Fibroblast of peridontal ligament (primary cell): ENCODE results near the gene CHN1.

Experiments used
- DNase-seq: peaks from one replicate; pipeline ENCODE4 v3.0.0-alpha.2; 2010; ENCODE audit errors: extremely low read depth

The CHN1 gene

GRCh38 chr2:174768557-174768956 lies 236.6 kb downstream of the CHN1 start:
- DNase-seq = no peak

GRCh38 chr2:174766271-174766670 lies 238.9 kb downstream of the CHN1 start:
- DNase-seq = peak; percentile 15

- DNase-seq = peak; percentile 16
Observed at GRCh38 chr2:174765576-174765975, 239.6 kb downstream of the CHN1 start.

DNA sequence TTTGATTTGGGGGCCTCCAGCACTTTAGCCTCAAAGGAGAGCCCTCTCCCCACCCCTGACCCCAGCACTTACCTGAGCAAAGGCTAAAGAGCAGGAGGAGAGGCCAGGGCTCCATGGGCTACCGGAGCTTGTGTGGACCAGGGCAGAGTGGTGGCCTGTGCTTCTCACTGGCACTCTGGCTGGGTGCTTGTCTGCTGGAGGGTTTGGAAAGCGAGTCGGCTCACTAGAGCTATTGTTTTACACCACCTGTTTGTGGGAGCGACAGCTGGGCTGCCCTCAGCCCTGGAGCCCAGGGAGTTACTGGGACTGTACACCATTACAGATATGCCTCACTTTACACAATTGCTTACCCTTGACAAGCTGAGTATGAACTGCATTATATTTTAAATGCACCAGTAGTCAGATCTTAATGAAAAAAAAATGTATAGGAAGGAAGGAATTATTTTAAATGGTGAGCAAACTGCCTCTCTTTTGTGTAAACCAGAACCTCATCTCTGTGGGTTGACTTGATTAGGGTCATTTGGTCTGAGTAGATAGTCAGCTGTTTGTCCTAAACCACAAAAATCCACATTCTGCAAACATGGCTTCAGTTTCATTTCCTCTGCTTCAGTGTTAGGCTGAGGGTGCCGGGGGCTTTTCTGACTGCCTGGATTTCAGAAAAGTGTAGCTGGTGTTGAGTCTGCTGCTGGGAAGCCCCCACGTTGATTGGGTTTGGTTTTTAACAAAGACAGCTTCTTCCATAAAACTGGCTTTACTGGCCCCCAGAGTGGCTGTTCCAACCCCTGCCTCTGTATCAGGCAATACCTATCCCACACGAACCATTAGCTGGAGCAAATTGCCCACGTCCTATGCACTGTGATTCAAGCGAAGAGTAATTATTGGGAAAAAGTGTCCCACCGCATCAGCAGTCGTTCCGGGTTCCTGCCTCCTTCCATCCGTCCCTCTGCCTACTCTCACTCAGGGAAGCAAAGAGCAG lies 240.6 kb downstream of the CHN1 start, which contains the start of gene CHRNA1:
TSS of gene CHRNA1 (minus strand) at position 193 of the 976 bp plus-strand sequence. CDS start at position 115, 78 bp downstream.
- DNase-seq = peak; percentile 83

GRCh38 chr2:174763780-174764179 lies 241.4 kb downstream of the CHN1 start:
- DNase-seq = no peak

DNA sequence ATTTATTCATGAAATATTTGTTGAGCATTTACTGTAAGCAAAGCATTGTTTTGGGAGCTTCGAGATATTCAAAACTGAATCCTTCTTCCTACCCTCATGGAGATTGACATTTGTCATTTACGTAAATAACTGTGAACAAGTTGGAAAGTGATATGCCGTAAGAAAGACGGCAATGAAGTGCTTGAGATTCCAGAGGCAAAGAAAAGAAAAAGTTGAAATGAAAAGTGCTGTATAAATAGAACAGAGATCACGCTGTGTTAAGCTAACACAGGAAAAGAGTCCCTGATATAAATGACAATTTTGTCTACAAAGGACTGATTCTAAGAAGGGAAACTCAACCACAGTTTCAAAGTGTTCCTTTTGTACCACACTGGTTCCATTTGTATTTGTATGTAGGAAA lies 242.7 kb downstream of the CHN1 start:
- no peak for DNase-seq

GRCh38 chr2:174761837-174762236 lies 243.3 kb downstream of the CHN1 start:
- DNase-seq = peak; percentile 52

GRCh38 chr2:174760845-174761473 lies 244.2 kb downstream of the CHN1 start:
- no peak for DNase-seq

DNA sequence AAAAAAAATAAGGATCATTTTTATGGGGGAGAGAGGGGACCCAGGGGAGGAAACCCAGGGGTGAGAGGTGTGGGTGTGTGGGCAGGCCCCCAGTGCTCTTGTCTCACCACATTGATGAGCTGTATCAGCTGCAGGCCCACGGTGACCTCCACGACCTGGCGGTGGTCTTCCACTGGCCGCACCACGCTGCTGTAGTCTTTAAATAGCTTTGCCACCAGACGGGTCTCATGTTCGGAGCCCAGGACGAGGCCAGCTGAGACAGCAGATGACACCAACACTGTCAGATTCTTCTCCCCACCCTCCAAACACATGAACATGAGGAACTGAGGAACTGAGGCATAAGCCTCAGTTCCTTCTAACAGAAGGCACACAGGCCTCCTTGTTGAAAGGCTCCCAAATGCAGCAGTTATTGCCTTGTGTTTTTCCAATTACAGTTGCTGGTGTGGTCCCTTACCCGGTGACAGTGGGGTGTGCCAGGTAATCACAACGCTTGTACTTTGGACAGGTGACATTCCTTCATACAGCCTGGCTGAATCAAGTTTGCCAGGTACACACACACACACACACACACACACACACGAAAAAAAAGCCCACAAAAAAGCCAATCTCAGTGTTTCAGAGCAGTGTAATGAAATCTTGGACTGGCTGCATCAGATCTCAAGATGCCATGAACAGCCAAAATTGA lies 245.7 kb downstream of the CHN1 start:
- DNase-seq = no peak

GRCh38 chr2:174756743-174757142 lies 248.4 kb downstream of the CHN1 start:
- DNase-seq = no peak

DNA sequence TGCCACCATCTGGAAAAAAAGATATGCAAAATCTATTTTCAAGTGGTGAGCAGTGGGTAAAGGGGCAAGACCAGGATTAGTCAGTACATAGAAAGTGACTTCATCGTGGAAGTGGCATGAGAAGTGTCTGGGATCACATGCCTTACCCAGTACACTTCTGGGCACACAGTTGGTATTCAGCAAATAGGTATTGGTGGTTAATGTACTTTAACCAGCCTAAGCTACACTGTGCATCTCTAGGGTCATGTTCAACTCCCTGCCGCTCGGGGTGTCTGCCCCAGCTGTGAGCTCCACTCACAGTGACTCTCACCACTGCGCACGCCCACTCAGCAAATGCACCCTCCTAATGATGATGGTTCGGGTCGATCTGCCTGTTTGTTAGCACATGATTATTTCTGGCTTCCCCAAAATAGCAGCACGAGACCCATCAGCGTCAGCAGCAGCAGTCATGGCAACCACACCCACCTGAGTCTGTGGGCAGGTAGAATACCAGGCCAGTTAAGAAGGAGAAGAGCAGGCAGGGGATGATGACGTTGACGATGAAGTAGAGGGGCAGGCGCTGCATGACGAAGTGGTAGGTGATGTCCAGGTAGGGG lies 252.0 kb downstream of the CHN1 start:
- DNase-seq = no peak

DNA sequence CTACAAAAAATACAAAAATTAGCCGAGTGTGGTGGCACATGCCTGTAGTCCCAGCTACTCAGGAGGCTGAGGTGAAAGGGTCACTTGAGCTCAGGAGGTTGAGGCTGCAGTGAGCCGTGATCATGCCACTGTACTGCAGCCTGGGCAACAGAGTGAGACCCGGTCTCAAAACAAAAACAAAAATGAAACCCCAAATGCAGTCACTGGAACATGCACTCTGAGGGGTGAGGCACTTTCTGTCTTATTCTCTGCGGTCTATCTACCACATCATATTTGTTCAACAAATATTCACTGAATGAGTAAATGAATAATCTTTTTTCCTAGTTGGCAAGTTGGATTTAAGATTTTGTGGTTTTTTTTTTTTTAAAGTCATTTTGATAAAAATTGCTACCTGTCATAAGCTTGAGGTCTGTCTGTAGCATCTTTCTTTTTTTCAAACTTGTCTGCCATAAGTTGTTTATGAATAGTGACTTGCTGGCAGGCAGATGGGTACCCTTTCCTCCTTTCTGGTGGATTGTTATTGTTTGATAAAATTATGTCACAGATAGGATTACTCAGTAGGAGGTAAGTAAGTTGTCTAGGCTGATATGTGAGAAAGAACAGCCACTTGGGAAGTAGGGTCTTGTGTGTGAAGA lies 252.7 kb downstream of the CHN1 start:
- DNase-seq = peak; percentile 48

- DNase-seq = no peak
Observed at GRCh38 chr2:174750923-174751441, 254.2 kb downstream of the CHN1 start.

DNA sequence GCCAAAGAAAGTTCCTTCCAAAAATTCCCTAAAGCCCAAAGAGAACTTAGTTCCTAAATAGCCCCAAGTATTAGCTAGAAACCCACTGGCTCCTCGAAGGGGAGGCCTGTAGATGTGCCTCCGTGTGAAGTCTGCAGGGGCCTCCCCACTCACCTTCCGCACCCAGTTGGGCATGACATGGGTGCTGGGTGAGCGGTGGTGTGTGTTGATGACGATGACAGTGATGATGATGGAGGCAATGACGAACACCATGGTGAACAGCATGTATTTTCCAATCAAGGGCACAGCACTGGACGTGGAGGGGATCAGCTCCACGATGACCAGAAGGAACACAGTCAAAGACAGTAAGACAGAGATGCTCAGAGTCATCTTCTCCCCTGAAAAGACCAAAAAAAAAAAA lies 255.4 kb downstream of the CHN1 start:
- no peak for DNase-seq

DNA sequence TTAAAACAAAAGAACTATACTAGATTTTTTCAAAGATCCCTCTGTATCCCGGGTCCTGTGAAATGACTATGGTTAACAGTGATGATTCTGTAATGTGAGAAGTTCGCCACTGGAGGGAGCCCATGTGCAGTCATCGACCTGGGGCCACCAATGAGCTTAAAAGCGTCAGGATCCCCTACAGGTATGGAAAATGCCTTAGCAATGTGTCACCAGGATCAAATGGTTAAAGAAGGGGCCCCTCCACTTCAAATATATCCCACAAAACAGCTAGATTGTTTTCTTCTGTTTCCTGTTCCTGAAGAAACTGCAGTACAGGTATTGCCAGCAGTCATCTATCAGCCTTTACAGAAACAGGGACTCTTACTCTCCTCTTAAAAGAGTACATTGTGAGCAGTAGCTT lies 256.2 kb downstream of the CHN1 start:
- DNase-seq = peak; percentile 66
